Measurements from ENCODE around the gene SLC2A4RG.

- no peak for TF ChIP-seq CTCF (IDR thresholded peaks at IDR 0.05; ENCODE audit: insufficient read depth, low read depth, low read length)
- TF ChIP-seq EZH2 (IDR thresholded peaks at IDR 0.05; ENCODE audit: insufficient read depth, low read length), result no peak
These were observed 43.9 kb upstream of the SLC2A4RG start for GRCh38 chr20:63695424-63696305.
